Fibroblast of villous mesenchyme (primary cell): ENCODE results near the gene MRPL10. TPM values are rescaled to one million over a fixed set of nuclear protein-coding genes. Genes with fewer than 3 reads are reported as not detected.
A peak's percentile ranks its signal among the peaks of the same experiment; 100 is the strongest.
"Not testable (repeated sequence)": the region's sequence is repeated elsewhere in the genome, so short reads cannot be mapped to it uniquely, and the experiment has no call there.

Source experiments
- DNase-seq: peaks from one replicate; pipeline ENCODE4 v3.0.0-alpha.2; 2010; ENCODE audit warnings: low read depth
- H3K4me3 ChIP-seq: 2 replicates; pipeline ENCODE4 v1.5.1; 2011; ENCODE audit warnings: low read depth, mild to moderate bottlenecking, low read length
- CTCF ChIP-seq: IDR thresholded peaks from 2 replicates; pipeline ENCODE4 v1.5.1; 2012; ENCODE audit warnings: low read depth, mild to moderate bottlenecking, low read length; ENCODE audit not compliant: insufficient read depth
- total RNA-seq: library from RNA; depleted of rRNA; stranded (reverse); fragments of >200 nt; gene quantifications from 2 replicates; pipeline ENCODE4 v1.2.3, GENCODE V29; 2012

Gene MRPL10
- total RNA-seq, 1 donor, result 20.7 TPM

DNA sequence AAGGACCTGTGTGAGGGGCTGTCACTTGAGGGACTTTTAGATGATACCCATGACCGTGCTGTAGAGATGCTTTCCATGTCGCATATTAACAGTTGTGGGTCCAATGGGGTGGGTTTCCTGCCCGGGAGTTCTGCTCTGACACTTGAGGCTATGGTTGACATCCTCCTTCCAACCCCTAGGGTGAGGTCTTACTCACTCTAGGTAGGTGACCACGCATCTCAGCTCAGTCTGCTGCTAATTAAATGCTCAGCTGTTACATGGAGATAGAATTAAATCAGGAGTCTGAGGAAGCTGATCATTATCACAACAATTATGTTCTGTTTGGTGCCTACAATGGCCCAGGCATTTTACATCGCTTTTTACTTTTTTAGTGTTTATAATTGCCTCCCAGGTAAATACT lies 49.9 kb downstream of the MRPL10 start:
- no peak overlapping the region for H3K4me3 ChIP-seq
- no peak for TF ChIP-seq CTCF
- DNase-seq, result no peak

GRCh38 chr17:47778184-47778635 lies 53.1 kb downstream of the MRPL10 start:
- no peak overlapping the region for H3K4me3 ChIP-seq
- no peak for DNase-seq
- TF ChIP-seq CTCF, result no peak

DNA sequence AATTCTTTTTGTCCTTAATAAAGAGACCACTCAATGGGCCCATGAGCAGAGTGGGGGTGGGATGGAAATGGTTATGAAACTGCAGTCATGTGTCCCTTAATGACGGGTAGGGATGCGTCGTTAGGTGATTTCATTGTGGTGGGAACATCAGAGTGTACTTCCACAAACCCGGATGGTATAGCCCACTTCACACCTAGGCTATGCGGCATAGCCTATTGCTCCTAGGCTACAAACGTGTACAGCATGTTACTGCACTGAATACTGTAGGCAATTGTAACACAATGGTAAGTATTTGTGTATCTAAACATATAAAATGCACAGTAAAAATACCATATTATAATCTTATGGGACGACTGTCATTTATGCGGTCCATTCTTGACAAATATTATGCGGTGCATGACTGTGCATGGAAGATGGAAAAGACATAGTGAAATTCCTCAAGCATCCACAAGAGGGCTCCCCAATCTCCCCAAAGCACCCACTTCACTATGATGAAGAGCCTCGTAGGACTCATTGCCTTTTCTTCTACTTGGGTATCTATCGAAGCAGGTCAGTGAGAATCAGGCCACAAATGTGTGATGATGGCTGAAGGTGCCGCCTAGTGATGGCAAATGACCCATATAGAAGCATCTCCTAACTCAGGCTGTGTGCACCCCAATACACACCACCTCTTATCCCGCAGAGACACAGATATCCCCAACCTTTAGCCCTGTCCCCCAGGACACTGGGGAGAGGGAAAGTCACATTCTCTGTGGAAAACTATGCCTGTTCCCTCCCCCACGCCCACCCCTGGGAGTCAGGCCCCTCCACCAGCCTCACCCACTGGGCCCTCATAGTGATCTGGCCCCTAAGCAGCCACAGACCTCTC lies 54.8 kb downstream of the MRPL10 start:
- TF ChIP-seq CTCF, result peak; percentile 72
- DNase-seq, result peak; percentile 42
- no peak overlapping the region for H3K4me3 ChIP-seq

- no peak overlapping the region for H3K4me3 ChIP-seq
- TF ChIP-seq CTCF, result no peak
- DNase-seq, result no peak
Measured at GRCh38 chr17:47774987-47775580, 56.3 kb downstream of the MRPL10 start.

- no peak overlapping the region for H3K4me3 ChIP-seq
- no peak for TF ChIP-seq CTCF
- no peak for DNase-seq
Measured at GRCh38 chr17:47774331-47774730, 57.0 kb downstream of the MRPL10 start.

GRCh38 chr17:47773649-47774048 lies 57.7 kb downstream of the MRPL10 start:
- DNase-seq, H3K4me3 ChIP-seq: not testable (repeated sequence)

Other genes with a start within 250 kb of the MRPL10 start
- gene KPNB1, start 181.6 kb downstream of the MRPL10 start, total RNA-seq, result 325 and 443 TPM in 2 replicates
- 10.0 and 11.2 TPM in 2 replicates for gene TBKBP1, start 137.4 kb downstream of the MRPL10 start, total RNA-seq
- not detected in 2 replicates for gene TBX21, start 98.3 kb downstream of the MRPL10 start, total RNA-seq
- 6.9 and 13.5 TPM in 2 replicates for gene OSBPL7, start 9.7 kb downstream of the MRPL10 start, total RNA-seq
- gene LRRC46, start 129 bp upstream of the MRPL10 start, total RNA-seq, result under 0.01 and 0.32 TPM in 2 replicates
- 25.0 and 33.2 TPM in 2 replicates for gene SCRN2, start 9.7 kb upstream of the MRPL10 start, total RNA-seq
- under 0.01 TPM in 2 replicates for gene SP6, start 19.6 kb upstream of the MRPL10 start, total RNA-seq
- gene SP2, start 64.7 kb upstream of the MRPL10 start, total RNA-seq, result 0.64 and 2.2 TPM in 2 replicates
- gene PNPO, start 110.0 kb upstream of the MRPL10 start, total RNA-seq, result 20.0 and 49.2 TPM in 2 replicates
- gene PRR15L, start 126.3 kb upstream of the MRPL10 start, total RNA-seq, result not detected in 2 replicates
- gene CDK5RAP3, start 139.6 kb upstream of the MRPL10 start, total RNA-seq, result 32.4 and 41.6 TPM in 2 replicates
- 61.3 and 75.7 TPM in 2 replicates for gene COPZ2, start 206.3 kb upstream of the MRPL10 start, total RNA-seq
- 110 and 132 TPM in 2 replicates for gene NFE2L1, start 216.8 kb upstream of the MRPL10 start, total RNA-seq